H9 (cell line): ENCODE measurements around the gene PTPRN2. TPM values are rescaled to one million over a fixed set of nuclear protein-coding genes. Genes with fewer than 3 reads are reported as not detected.
"Not testable (repeated sequence)": the region's sequence is repeated elsewhere in the genome, so short reads cannot be mapped to it uniquely, and the experiment has no call there.

ENCODE experiments used
- DNase-seq: peaks from one replicate; pipeline ENCODE4 v3.0.0-alpha.2; 2017
- H2AFZ ChIP-seq: one replicate; pipeline ENCODE4 v1.6.1; 2013; ENCODE audit warnings: mild to moderate bottlenecking, low read length, control low read depth, moderate library complexity
- H2AK5ac ChIP-seq: 2 replicates; pipeline ENCODE4 v1.6.1; 2013; ENCODE audit warnings: low read length, control low read depth, mixed read lengths; ENCODE audit not compliant: insufficient read length
- H2BK120ac ChIP-seq: one replicate; pipeline ENCODE4 v1.6.1; 2013; ENCODE audit warnings: low read depth, mild to moderate bottlenecking, low read length, control low read depth, inconsistent platforms; ENCODE audit not compliant: poor library complexity, severe bottlenecking
- H2BK12ac ChIP-seq: 2 replicates; pipeline ENCODE4 v1.6.1; 2013; ENCODE audit warnings: low read length, control low read depth, mixed read lengths, low read depth; ENCODE audit not compliant: insufficient read length
- H2BK15ac ChIP-seq: 2 replicates; pipeline ENCODE4 v1.6.1; 2013; ENCODE audit warnings: low read depth, low read length, control low read depth
- H2BK20ac ChIP-seq: one replicate; pipeline ENCODE4 v1.6.1; 2013; ENCODE audit warnings: low read depth, mild to moderate bottlenecking, low read length, control low read depth, inconsistent platforms; ENCODE audit not compliant: poor library complexity, severe bottlenecking
- H2BK5ac ChIP-seq: 2 replicates; pipeline ENCODE4 v1.6.1; 2013; ENCODE audit warnings: low read length, control low read depth, mixed read lengths; ENCODE audit not compliant: insufficient read length
- H3K14ac ChIP-seq: 2 replicates; pipeline ENCODE4 v1.6.1; 2013; ENCODE audit warnings: low read length, control low read depth; ENCODE audit not compliant: insufficient read depth
- H3K18ac ChIP-seq: 2 replicates; pipeline ENCODE4 v1.6.1; 2013; ENCODE audit warnings: low read depth, mild to moderate bottlenecking, mixed read lengths, low read length, control low read depth; ENCODE audit not compliant: insufficient read length
- H3K23ac ChIP-seq: 2 replicates; pipeline ENCODE4 v1.6.1; 2013; ENCODE audit warnings: low read length, control low read depth, mixed read lengths, low read depth; ENCODE audit not compliant: insufficient read length
- H3K23me2 ChIP-seq: 2 replicates; pipeline ENCODE4 v1.6.1; 2013; ENCODE audit warnings: low read depth, mild to moderate bottlenecking, mixed read lengths, low read length, control low read depth; ENCODE audit not compliant: insufficient read length, poor library complexity, severe bottlenecking
- H3K27ac ChIP-seq: 2 replicates; pipeline ENCODE4 v1.5.1; 2013; ENCODE audit warnings: low read length, control low read depth, mixed read lengths, low read depth; ENCODE audit not compliant: insufficient read length
- H3K27me3 ChIP-seq: 2 replicates; pipeline ENCODE4 v1.6.1; 2013; ENCODE audit warnings: low read length, control low read depth, inconsistent platforms; ENCODE audit not compliant: insufficient read depth
- H3K4ac ChIP-seq: 2 replicates; pipeline ENCODE4 v1.6.1; 2013; ENCODE audit warnings: low read depth, mild to moderate bottlenecking, control low read depth, inconsistent platforms, low read length, moderate library complexity
- H3K4me1 ChIP-seq: 2 replicates; pipeline ENCODE4 v1.6.1; 2013; ENCODE audit warnings: low read length, control low read depth, inconsistent platforms; ENCODE audit not compliant: insufficient read depth
- H3K4me2 ChIP-seq: 2 replicates; pipeline ENCODE4 v1.6.1; 2013; ENCODE audit warnings: low read length, control low read depth, mixed read lengths; ENCODE audit not compliant: insufficient read length, insufficient read depth
- H3K56ac ChIP-seq: 2 replicates; pipeline ENCODE4 v1.6.1; 2013; ENCODE audit warnings: low read depth, mild to moderate bottlenecking, mixed read lengths, low read length, control low read depth; ENCODE audit not compliant: insufficient read length
- H3K79me1 ChIP-seq: 2 replicates; pipeline ENCODE4 v1.6.1; 2013; ENCODE audit warnings: low read depth, mild to moderate bottlenecking, moderate library complexity, low read length, control low read depth, inconsistent platforms; ENCODE audit not compliant: insufficient read depth, poor library complexity, severe bottlenecking
- H3K79me2 ChIP-seq: 2 replicates; pipeline ENCODE4 v1.6.1; 2013; ENCODE audit warnings: low read length, control low read depth, inconsistent platforms; ENCODE audit not compliant: insufficient read depth
- H3K9ac ChIP-seq: 2 replicates; pipeline ENCODE4 v1.6.1; 2013; ENCODE audit warnings: low read length, control low read depth, mixed read lengths; ENCODE audit not compliant: insufficient read length; ENCODE audit errors: extremely low read depth
- H3K9me3 ChIP-seq: one replicate; pipeline ENCODE4 v1.6.1; 2013; ENCODE audit warnings: low read depth, low read length, inconsistent platforms; ENCODE audit not compliant: control insufficient read depth
- H3T11ph ChIP-seq: one replicate; pipeline ENCODE4 v1.6.1; 2013; ENCODE audit warnings: mild to moderate bottlenecking, low read length, control low read depth, inconsistent platforms
- H4K20me1 ChIP-seq: one replicate; pipeline ENCODE4 v1.6.1; 2013; ENCODE audit not compliant: control insufficient read depth, insufficient read length, insufficient read depth
- H4K5ac ChIP-seq: 2 replicates; pipeline ENCODE4 v1.6.1; 2013; ENCODE audit warnings: low read depth, mild to moderate bottlenecking, mixed read lengths, low read length, control low read depth; ENCODE audit not compliant: insufficient read length
- H4K8ac ChIP-seq: replicated peaks from 2 replicates; pipeline ENCODE4 v1.6.1; 2013; ENCODE audit warnings: low read length, control low read depth, mixed read lengths, low read depth; ENCODE audit not compliant: insufficient read length
- H4K91ac ChIP-seq: 2 replicates; pipeline ENCODE4 v1.6.1; 2013; ENCODE audit warnings: low read depth, mild to moderate bottlenecking, moderate library complexity, mixed read lengths, low read length, control low read depth; ENCODE audit not compliant: insufficient read length
- H3K27ac Mint-ChIP-seq, 3 experiments: 2 replicates in 2 of 3; 3 replicates in 1 of 3; pipeline ENCODE4 v1.8.0; 2020 to 2021; ENCODE audit warnings: mixed read lengths in 3 of 3, mild to moderate bottlenecking in 1 of 3, moderate library complexity in 1 of 3
- H3K27me3 Mint-ChIP-seq: 2 replicates; pipeline ENCODE4 v1.8.0; 2021; ENCODE audit warnings: low read depth, mild to moderate bottlenecking, moderate library complexity, mixed read lengths
- H3K36me3 Mint-ChIP-seq, 3 experiments: 2 replicates in 2 of 3; 3 replicates in 1 of 3; pipeline ENCODE4 v1.8.0; 2020 to 2021; ENCODE audit warnings: low read depth in 3 of 3, mixed read lengths in 3 of 3; ENCODE audit not compliant: insufficient read depth in 1 of 3
- H3K4me1 Mint-ChIP-seq, 2 experiments: 2 replicates each; pipeline ENCODE4 v1.8.0; 2020; ENCODE audit warnings: mixed read lengths in 2 of 2
- H3K4me3 Mint-ChIP-seq, 2 experiments: 2 replicates in 1 of 2; 3 replicates in 1 of 2; pipeline ENCODE4 v1.8.0; 2020 to 2021; ENCODE audit warnings: mild to moderate bottlenecking in 2 of 2, mixed read lengths in 2 of 2, moderate library complexity in 1 of 2
- H3K9me3 Mint-ChIP-seq, 2 experiments: 2 replicates in 1 of 2; 3 replicates in 1 of 2; pipeline ENCODE4 v1.8.0; 2020; ENCODE audit warnings: mild to moderate bottlenecking in 2 of 2, mixed read lengths in 2 of 2, moderate library complexity in 1 of 2
- CTCF ChIP-seq: fragments of 200-600 bp; sonication (generic); conservative IDR thresholded peaks from 3 replicates; pipeline ENCODE4 v1.8.0; 2021; ENCODE audit warnings: antibody characterized with exemption, mild to moderate bottlenecking
- WGBS: extraction: QIAGEN DNeasy Blood & Tissue Kit; methylation state at CpG from one replicate; pipeline ENCODE4 v1.1.7; 2013; ENCODE audit warnings: missing lambda C conversion rate, low lambda C conversion rate, mixed read lengths; ENCODE audit not compliant: insufficient read length; ENCODE audit errors: extremely low coverage; 5-methylcytosine and 5-hydroxymethylcytosine counted together
- total RNA-seq: library from RNA; stranded (reverse); gene quantifications from 2 replicates; pipeline ENCODE4 v1.2.1, GENCODE V29; 2021

Gene PTPRN2
- total RNA-seq, 1 experiment from 2014 or later: 5.2 TPM

- peaks cover 6 to 7% of the 10 kb centered on the region in 2 experiments; a peak in 3 of 5 replicates for H3K9me3 Mint-ChIP-seq
- Histone ChIP-seq H3T11ph (no peak overlapping the region), H3K9ac (no peak overlapping the region)
These were observed 53.0 kb downstream of the PTPRN2 start for GRCh38 chr7:158534598-158534997.

GRCh38 chr7:158534134-158534515, 53.5 kb downstream of the PTPRN2 start:
- H3K23ac ChIP-seq, DNase-seq, H3K9me3 ChIP-seq, H3K56ac ChIP-seq, H2BK15ac ChIP-seq, H3K79me1 ChIP-seq, H3K4me1 ChIP-seq, H3K4me3 Mint-ChIP-seq, H3K9me3 Mint-ChIP-seq, H3K27ac Mint-ChIP-seq, H3K14ac ChIP-seq, H2BK12ac ChIP-seq, H2BK120ac ChIP-seq, H2AFZ ChIP-seq, H4K91ac ChIP-seq, H3T11ph ChIP-seq, H3K9ac ChIP-seq, H3K27ac ChIP-seq, H3K27me3 ChIP-seq, H3K4ac ChIP-seq, H3K23me2 ChIP-seq, H4K5ac ChIP-seq, H3K4me2 ChIP-seq, H3K18ac ChIP-seq, H2AK5ac ChIP-seq, H4K8ac ChIP-seq, H2BK5ac ChIP-seq, H3K79me2 ChIP-seq, H3K27me3 Mint-ChIP-seq, H4K20me1 ChIP-seq, H2BK20ac ChIP-seq: not testable (repeated sequence)
- Mint-ChIP-seq H3K4me1 (peaks cover 7 to 18% of the 10 kb centered on the region in 2 experiments), H3K36me3 (peaks cover 0 to 12% (median 5%) of the 10 kb centered on the region in 3 experiments; a peak in 5 of 7 replicates)
- no CpG with 5 or more reads among the region's 12 CpGs for WGBS

More at GRCh38 chr7:158534598-158534997, 53.0 kb downstream of the PTPRN2 start:
- no peak for TF ChIP-seq CTCF
- H2BK12ac ChIP-seq: no peak overlapping the region
- no peaks in the 10 kb centered on the region; the same call in 1 of the 2 replicates for H3K27me3 ChIP-seq
- H3K27me3 Mint-ChIP-seq: peaks cover 4% of the 10 kb centered on the region
- H3K4me1 ChIP-seq: no peaks in the 10 kb centered on the region
- H3K23ac ChIP-seq: no peak overlapping the region
- H2AFZ ChIP-seq: no peak overlapping the region
- no peak overlapping the region for H4K91ac ChIP-seq
- no peak overlapping the region for H3K4me3 Mint-ChIP-seq
- no peak for DNase-seq
- H3K27ac ChIP-seq: no peak overlapping the region
- peaks cover 0 to 12% (median 5%) of the 10 kb centered on the region in 3 experiments; a peak in 5 of 7 replicates for H3K36me3 Mint-ChIP-seq
- no peak overlapping the region for H2BK5ac ChIP-seq
- no peaks in the 10 kb centered on the region for H4K20me1 ChIP-seq
- H4K8ac ChIP-seq: no peak overlapping the region
- no peak overlapping the region for H3K4me2 ChIP-seq
- no peaks in the 10 kb centered on the region for H3K9me3 ChIP-seq
- no peak overlapping the region for H3K4ac ChIP-seq
- H3K4me1 Mint-ChIP-seq: peaks cover 6 to 14% of the 10 kb centered on the region in 2 experiments
- H2BK120ac ChIP-seq: no peak overlapping the region
- H3K79me2 ChIP-seq: no peaks in the 10 kb centered on the region
- H3K56ac ChIP-seq: no peak overlapping the region
- no peak overlapping the region for H2BK15ac ChIP-seq
- H3K79me1 ChIP-seq: no peaks in the 10 kb centered on the region
- no peak overlapping the region for H2BK20ac ChIP-seq
- no peak overlapping the region for H3K14ac ChIP-seq
- peak overlapping the region in 1 of 3 experiments; percentile 59; a peak in 2 of 7 replicates for H3K27ac Mint-ChIP-seq
- no CpG with 5 or more reads among the region's 16 CpGs for WGBS
- H2AK5ac ChIP-seq: no peak overlapping the region
- no peak overlapping the region for H3K18ac ChIP-seq
- H4K5ac ChIP-seq: no peak overlapping the region
- no peaks in the 10 kb centered on the region for H3K23me2 ChIP-seq
